Stimulated activated CD4-positive, alpha-beta T cell treated with anti-CD3 and anti-CD28 coated beads, Interleukin-4, amount 100 ng/mL, for 24 hours (primary cell): ENCODE data around the gene GOLGA6L24.
A peak's percentile ranks its signal among the peaks of the same experiment; 100 is the strongest.
"Not testable (repeated sequence)": the region's sequence is repeated elsewhere in the genome, so short reads cannot be mapped to it uniquely, and the experiment has no call there.

ENCODE experiments used
- DNase-seq: peaks from one replicate; pipeline ENCODE4 v3.0.0-alpha.2; 2020

Gene GOLGA6L24

GRCh38 chr15:28357984-28358383, at the start of gene GOLGA6L24:
Gene GOLGA6L24, minus strand, starts transcription at chr15:28358084. Its CDS starts 61 bp downstream, at chr15:28358023.
- not testable (repeated sequence) for DNase-seq

- DNase-seq, result not testable (repeated sequence)
Observed at GRCh38 chr15:28402774-28403435, 45.0 kb upstream of the GOLGA6L24 start.

- DNase-seq, result not testable (repeated sequence)
Observed at GRCh38 chr15:28396022-28396421, 38.1 kb upstream of the GOLGA6L24 start.

- not testable (repeated sequence) for DNase-seq
Observed at GRCh38 chr15:28380053-28380452, 22.2 kb upstream of the GOLGA6L24 start.

GRCh38 chr15:28378364-28378763, 20.5 kb upstream of the GOLGA6L24 start, which contains the start of gene GOLGA8F:
Gene GOLGA8F, plus strand, starts transcription at chr15:28378664. Its CDS starts 98 bp downstream, at chr15:28378762.
- not testable (repeated sequence) for DNase-seq

- DNase-seq, result not testable (repeated sequence)
Observed at GRCh38 chr15:28365502-28365901, 7.6 kb upstream of the GOLGA6L24 start.

- DNase-seq, result not testable (repeated sequence)
Observed at GRCh38 chr15:28322129-28322588, 35.7 kb downstream of the GOLGA6L24 start, which contains the start of gene HERC2. Gene HERC2, minus strand, starts transcription at chr15:28322179. Its CDS starts 746 bp downstream, at chr15:28321433.

- peak; percentile 34 for DNase-seq
Observed at GRCh38 chr15:28321358-28322078, 36.4 kb downstream of the GOLGA6L24 start.

- DNase-seq, result not testable (repeated sequence)
Observed at GRCh38 chr15:28319725-28320124, 38.2 kb downstream of the GOLGA6L24 start.

GRCh38 chr15:28318828-28319227, 39.1 kb downstream of the GOLGA6L24 start:
- not testable (repeated sequence) for DNase-seq

- not testable (repeated sequence) for DNase-seq
Observed at GRCh38 chr15:28318122-28318521, 39.8 kb downstream of the GOLGA6L24 start.

- DNase-seq, result not testable (repeated sequence)
Observed at GRCh38 chr15:28316958-28317357, 40.9 kb downstream of the GOLGA6L24 start.

- DNase-seq, result not testable (repeated sequence)
Observed at GRCh38 chr15:28310454-28310853, 47.4 kb downstream of the GOLGA6L24 start.

GRCh38 chr15:28308718-28309117, 49.2 kb downstream of the GOLGA6L24 start:
- not testable (repeated sequence) for DNase-seq
